GM12875 (cell line): ENCODE measurements around the gene RGS3.

Experiments used
- H3K4me3 ChIP-seq: one replicate; pipeline ENCODE4 v1.5.1; 2011; ENCODE audit warnings: low read depth, low read length, control low read depth
- CTCF ChIP-seq: IDR thresholded peaks from 2 replicates; pipeline ENCODE4 v1.5.1; 2011; ENCODE audit warnings: low read depth, mild to moderate bottlenecking, control low read depth, inconsistent platforms, low read length, moderate library complexity, borderline replicate concordance; ENCODE audit not compliant: insufficient read depth

Gene RGS3

DNA sequence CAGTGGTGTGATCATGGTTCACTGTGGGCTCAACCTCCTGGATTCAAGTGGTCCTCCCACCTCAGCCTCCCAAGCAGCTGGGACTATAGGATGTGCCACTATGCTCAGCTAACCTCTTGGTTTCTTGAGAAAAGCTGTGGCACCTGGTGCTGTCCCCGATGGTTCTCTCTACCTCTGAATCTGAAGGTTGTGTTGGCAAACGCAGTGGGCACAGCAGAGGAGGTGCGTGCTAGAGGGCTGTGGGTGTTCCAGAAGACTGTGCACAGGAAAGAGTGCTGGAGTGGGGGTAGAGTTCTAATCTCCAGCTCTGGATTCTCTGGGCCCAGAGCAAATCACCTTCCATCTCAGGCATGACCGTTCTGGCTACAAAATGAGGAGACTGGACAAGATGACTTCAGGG, 12.5 kb downstream of the RGS3 start:
- TF ChIP-seq CTCF, result no peak
- no peak overlapping the region for H3K4me3 ChIP-seq

- no peak for TF ChIP-seq CTCF
- H3K4me3 ChIP-seq, result no peak overlapping the region
Observed at GRCh38 chr9:113476511-113476916, 13.0 kb downstream of the RGS3 start.

GRCh38 chr9:113477058-113477457, 13.5 kb downstream of the RGS3 start:
- no peak for TF ChIP-seq CTCF

DNA sequence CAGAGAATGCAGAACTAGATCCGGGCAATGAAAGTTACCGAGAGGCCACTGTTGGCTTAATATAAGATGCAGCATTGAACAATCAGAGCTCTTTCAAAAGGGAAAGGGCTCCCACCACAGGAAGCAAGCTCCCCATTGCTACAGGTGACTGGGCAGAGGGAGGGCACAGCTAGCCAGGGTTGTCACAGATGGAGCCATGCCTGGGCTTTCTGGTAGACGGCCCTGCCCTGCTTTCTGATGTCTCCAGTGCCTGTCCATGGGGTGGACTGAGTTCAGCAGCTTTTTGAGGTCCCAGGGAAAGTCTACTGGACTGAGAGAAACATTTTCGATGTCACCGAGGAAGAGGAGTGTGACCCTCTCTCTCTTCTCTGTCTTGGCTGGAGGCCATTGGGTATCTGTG, 14.1 kb downstream of the RGS3 start:
- H3K4me3 ChIP-seq, result no peak overlapping the region
- no peak for TF ChIP-seq CTCF

More at GRCh38 chr9:113477058-113477457, 13.5 kb downstream of the RGS3 start:
- no peak overlapping the region for H3K4me3 ChIP-seq

GRCh38 chr9:113479174-113479621, 15.7 kb downstream of the RGS3 start:
- no peak for TF ChIP-seq CTCF
- no peak overlapping the region for H3K4me3 ChIP-seq

DNA sequence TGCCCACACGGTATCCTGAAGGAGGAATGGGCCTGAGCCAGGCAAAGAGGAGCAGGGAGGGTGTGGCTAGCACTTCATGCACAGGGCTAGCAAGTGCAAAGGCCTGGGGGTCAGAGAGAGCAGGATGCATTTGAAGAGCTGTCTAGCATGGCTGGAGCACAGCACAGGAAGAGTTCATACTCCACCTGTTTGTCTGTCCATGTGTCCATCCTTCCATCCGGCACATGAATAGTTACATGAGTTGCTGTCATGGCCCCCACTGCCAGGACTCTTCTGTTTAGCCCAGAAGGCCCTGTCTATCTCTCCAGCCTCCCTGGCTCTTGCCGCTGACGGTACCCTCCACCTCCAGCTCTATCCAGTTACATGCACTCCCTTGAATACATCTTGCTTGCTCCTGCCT, 17.1 kb downstream of the RGS3 start:
- no peak overlapping the region for H3K4me3 ChIP-seq
- no peak for TF ChIP-seq CTCF

DNA sequence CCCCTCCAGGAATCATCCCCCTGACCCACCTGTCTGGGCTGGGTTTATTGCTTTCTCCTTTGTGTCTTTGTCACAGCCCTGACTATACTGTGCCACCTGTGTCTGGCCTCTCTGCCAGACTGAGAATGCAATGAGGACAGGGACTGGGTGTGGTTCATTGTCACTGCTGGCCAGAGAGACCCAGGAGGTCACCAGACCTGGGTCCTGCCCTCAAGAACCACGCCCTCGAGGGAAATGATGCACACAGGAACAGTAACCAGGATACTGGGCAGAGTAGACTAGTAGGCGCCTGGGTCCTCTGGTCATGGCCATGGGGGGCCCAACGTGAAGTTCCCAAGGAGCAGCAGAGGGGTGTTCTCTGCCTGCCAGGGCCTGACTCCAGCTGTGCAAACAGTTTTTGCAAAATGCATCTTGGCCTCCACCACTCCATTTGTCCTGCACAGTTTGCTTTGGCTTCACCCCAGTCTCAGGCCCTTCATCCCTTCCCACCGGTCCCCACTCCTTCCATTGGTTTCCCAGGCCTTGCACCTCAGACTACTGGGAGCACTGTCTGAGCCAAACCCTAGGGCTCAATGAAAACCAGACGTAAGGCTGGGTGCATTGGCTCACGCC, 17.8 kb downstream of the RGS3 start:
- no peak for TF ChIP-seq CTCF
- no peak overlapping the region for H3K4me3 ChIP-seq
